GM18867 (cell line): Measurements from ENCODE around the gene HDDC3.
"Not testable (repeated sequence)": the region's sequence is repeated elsewhere in the genome, so short reads cannot be mapped to it uniquely, and the experiment has no call there.

Experiments
- ATAC-seq: cut with Tn5 transposase; IDR thresholded peaks from one replicate; pipeline ENCODE4 v1.9.1; 2021; ENCODE audit warnings: mild to moderate bottlenecking, moderate library complexity; ENCODE audit not compliant: unreplicated experiment

The HDDC3 gene

GRCh38 chr15:90930861-90931574 lies 1.3 kb downstream of the HDDC3 start:
- ATAC-seq: no peak

- no peak for ATAC-seq
Observed at GRCh38 chr15:90929246-90930019, 2.9 kb downstream of the HDDC3 start.

- not testable (repeated sequence) for ATAC-seq
Observed at GRCh38 chr15:90928106-90928505, 4.2 kb downstream of the HDDC3 start.

GRCh38 chr15:90926766-90927165 lies 5.6 kb downstream of the HDDC3 start:
- ATAC-seq: not testable (repeated sequence)

- peak; percentile 56 for ATAC-seq
Observed at GRCh38 chr15:90924375-90924774, 8.0 kb downstream of the HDDC3 start.

GRCh38 chr15:90922712-90923322 lies 9.5 kb downstream of the HDDC3 start:
- peak; percentile 77 for ATAC-seq

- ATAC-seq: no peak
Observed at GRCh38 chr15:90921887-90922286, 10.5 kb downstream of the HDDC3 start.

- no peak for ATAC-seq
Observed at GRCh38 chr15:90918835-90919234, 13.5 kb downstream of the HDDC3 start.

GRCh38 chr15:90918034-90918788 lies 14.1 kb downstream of the HDDC3 start:
- no peak for ATAC-seq

- ATAC-seq: no peak
Observed at GRCh38 chr15:90917569-90917968, 14.8 kb downstream of the HDDC3 start.

GRCh38 chr15:90916461-90916860 lies 15.9 kb downstream of the HDDC3 start:
- ATAC-seq: no peak

GRCh38 chr15:90915808-90916440 lies 16.4 kb downstream of the HDDC3 start:
- no peak for ATAC-seq

GRCh38 chr15:90915216-90915807 lies 17.0 kb downstream of the HDDC3 start:
- no peak for ATAC-seq

- ATAC-seq: no peak
Observed at GRCh38 chr15:90914305-90915080, 17.9 kb downstream of the HDDC3 start.

GRCh38 chr15:90913398-90913944 lies 18.9 kb downstream of the HDDC3 start:
- ATAC-seq: no peak

GRCh38 chr15:90912770-90913075 lies 19.6 kb downstream of the HDDC3 start:
- ATAC-seq: no peak

GRCh38 chr15:90911906-90912769 lies 20.2 kb downstream of the HDDC3 start:
- no peak for ATAC-seq

GRCh38 chr15:90911302-90911623 lies 21.1 kb downstream of the HDDC3 start:
- ATAC-seq: no peak
